WERI-Rb-1 (cell line): ENCODE measurements around the gene DNAH1.
"Not testable (repeated sequence)": the region's sequence is repeated elsewhere in the genome, so short reads cannot be mapped to it uniquely, and the experiment has no call there.

Experiments used
- DNase-seq: peaks from one replicate; pipeline ENCODE4 v3.0.0-alpha.2; 2020
- H3K27ac ChIP-seq: fragments of 250-450 bp; sonication (Bioruptor Pico); 2 replicates; pipeline ENCODE4 v1.5.1; 2020; ENCODE audit warnings: mild to moderate bottlenecking, moderate library complexity
- H3K27me3 ChIP-seq: fragments of 250-450 bp; sonication (Bioruptor Pico); 2 replicates; pipeline ENCODE4 v1.5.1; 2021; ENCODE audit warnings: mild to moderate bottlenecking, low read depth, moderate library complexity; ENCODE audit not compliant: insufficient read depth, severe bottlenecking
- H3K36me3 ChIP-seq: fragments of 250-450 bp; sonication (Bioruptor Pico); 2 replicates; pipeline ENCODE4 v1.5.1; 2020; ENCODE audit warnings: mild to moderate bottlenecking, moderate library complexity
- H3K4me3 ChIP-seq: 2 replicates; pipeline ENCODE4 v1.5.1; 2011; ENCODE audit warnings: low read depth, mild to moderate bottlenecking, control low read depth, low read length
- H3K9me3 ChIP-seq: fragments of 250-450 bp; sonication (Bioruptor Pico); 2 replicates; pipeline ENCODE4 v1.5.1; 2021; ENCODE audit warnings: mild to moderate bottlenecking, moderate library complexity; ENCODE audit not compliant: severe bottlenecking
- CTCF ChIP-seq: IDR thresholded peaks from 2 replicates; pipeline ENCODE4 v1.5.1; 2011; ENCODE audit warnings: low read depth, mild to moderate bottlenecking, control low read depth, inconsistent platforms, low read length

The DNAH1 gene

GRCh38 chr3:52315977-52316764, at the start of gene DNAH1:
Gene DNAH1 (plus strand): TSS chr3:52316319. CDS start chr3:52322443, 6,124 bp downstream.
- Histone ChIP-seq H3K9me3 (no peaks in the 10 kb centered on the region), H3K36me3 (no peaks in the 10 kb centered on the region), H3K27ac (no peak within 1 kb of the TSS), H3K4me3 (no peak within 1 kb of the TSS), H3K27me3 (no peaks in the 10 kb centered on the region)
- DNase-seq: no peak
- no peak for TF ChIP-seq CTCF

GRCh38 chr3:52268036-52268435, 48.1 kb upstream of the DNAH1 start:
- Histone ChIP-seq H3K36me3 (peaks cover 58% of the 10 kb centered on the region), H3K9me3 (no peaks in the 10 kb centered on the region), H3K4me3 (no peak overlapping the region), H3K27me3 (no peaks in the 10 kb centered on the region), H3K27ac (no peak overlapping the region)
- no peak for TF ChIP-seq CTCF
- DNase-seq: no peak

GRCh38 chr3:52269776-52270175, 46.3 kb upstream of the DNAH1 start:
- no peak overlapping the region for H3K27ac ChIP-seq
- H3K9me3 ChIP-seq: no peaks in the 10 kb centered on the region
- no peaks in the 10 kb centered on the region for H3K27me3 ChIP-seq
- no peak for DNase-seq
- no peak overlapping the region for H3K4me3 ChIP-seq
- TF ChIP-seq CTCF: no peak
- peaks cover 50% of the 10 kb centered on the region for H3K36me3 ChIP-seq

- Histone ChIP-seq H3K27ac (no peak overlapping the region), H3K9me3 (no peaks in the 10 kb centered on the region), H3K4me3 (no peak overlapping the region), H3K36me3 (peaks cover 55% of the 10 kb centered on the region), H3K27me3 (no peaks in the 10 kb centered on the region)
- no peak for DNase-seq
- TF ChIP-seq CTCF: no peak
Observed at GRCh38 chr3:52270252-52270754, 45.8 kb upstream of the DNAH1 start.

GRCh38 chr3:52272172-52272571, 43.9 kb upstream of the DNAH1 start:
- not testable (repeated sequence) for H3K4me3 ChIP-seq, H3K27me3 ChIP-seq, H3K27ac ChIP-seq, DNase-seq, H3K9me3 ChIP-seq
- peaks cover 49% of the 10 kb centered on the region for H3K36me3 ChIP-seq

GRCh38 chr3:52272831-52273230, 43.3 kb upstream of the DNAH1 start:
- no peak for DNase-seq
- H3K4me3 ChIP-seq: no peak overlapping the region
- no peaks in the 10 kb centered on the region for H3K9me3 ChIP-seq
- no peaks in the 10 kb centered on the region for H3K27me3 ChIP-seq
- no peak for TF ChIP-seq CTCF
- no peak overlapping the region for H3K27ac ChIP-seq
- peaks cover 44% of the 10 kb centered on the region for H3K36me3 ChIP-seq

GRCh38 chr3:52274781-52275180, 41.3 kb upstream of the DNAH1 start:
- not testable (repeated sequence) for H3K27me3 ChIP-seq, DNase-seq, H3K27ac ChIP-seq, H3K9me3 ChIP-seq, H3K4me3 ChIP-seq
- H3K36me3 ChIP-seq: peaks cover 29% of the 10 kb centered on the region
